GM23338 (cell line): Measurements from ENCODE around the gene SYT5. TPM values are rescaled to one million over a fixed set of nuclear protein-coding genes. Genes with fewer than 3 reads are reported as not detected.

Experiments
- ETS1 ChIP-seq: IDR thresholded peaks from 2 replicates; pipeline ENCODE4 v1.6.1; 2016; ENCODE audit warnings: antibody characterized with exemption
- REST ChIP-seq: IDR thresholded peaks from one replicate; pipeline ENCODE4 v1.6.1; 2018; ENCODE audit warnings: antibody characterized with exemption; ENCODE audit not compliant: unreplicated experiment
- STAT1 ChIP-seq: IDR thresholded peaks from one replicate; pipeline ENCODE4 v1.6.1; 2016; ENCODE audit warnings: antibody characterized with exemption; ENCODE audit not compliant: unreplicated experiment
- polyA plus RNA-seq: library from polyadenylated mRNA; unstranded; fragments of >200 nt; fragmentation: Nextera tagmentation; extraction: Ambion mirVana; gene quantifications from 2 replicates; pipeline ENCODE4 v1.2.1, GENCODE V29; 2016
- total RNA-seq: library from RNA; depleted of rRNA; stranded (reverse); fragments of >200 nt; shearing (Covaris generic); gene quantifications from 2 replicates; pipeline ENCODE4 v1.2.3, GENCODE V29; 2014
- TF ChIP-seq, protein P1 (sequence below): fragments of 250-450 bp; sonication (Bioruptor Pico); IDR thresholded peaks from 2 replicates; pipeline ENCODE4 v1.5.0; 2020; ENCODE audit warnings: mild to moderate bottlenecking, moderate library complexity

The SYT5 gene
- total and polyA plus RNA-seq, 2 experiments from 2014 or later, result 2.1 to 4.7 TPM

DNA sequence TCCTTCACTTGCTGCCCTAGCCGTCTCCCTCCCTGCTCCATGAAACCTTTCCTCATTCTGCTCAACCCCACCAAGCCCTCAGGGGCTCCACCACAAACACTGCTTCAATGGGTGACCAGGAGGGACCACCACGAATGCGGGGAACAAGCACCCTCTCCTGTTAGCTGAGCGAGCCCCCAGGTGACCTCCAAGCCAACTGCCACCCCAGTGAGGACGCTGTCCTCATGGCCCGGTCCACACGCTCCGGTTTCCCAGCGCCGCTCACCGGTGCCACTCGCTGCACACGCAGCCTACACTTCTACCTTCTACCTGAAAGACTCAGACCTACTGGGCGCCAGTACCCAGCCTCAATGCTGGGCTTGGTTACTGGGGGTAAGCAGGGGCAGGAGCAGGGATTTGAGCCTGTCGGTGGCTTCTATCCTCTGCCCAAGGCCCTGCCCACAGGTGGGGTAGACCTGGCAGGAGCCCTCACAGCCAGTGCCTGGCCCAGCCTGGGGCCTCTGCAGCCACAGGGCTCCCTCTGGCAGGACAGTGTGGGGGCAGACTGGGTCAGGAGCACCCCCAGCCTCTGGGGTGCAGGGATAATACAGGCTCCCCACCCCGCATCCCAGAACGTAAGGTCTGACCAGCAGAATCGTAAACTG is 49.2 kb upstream of the SYT5 start (continued):
- TF ChIP-seq, protein P1, sequence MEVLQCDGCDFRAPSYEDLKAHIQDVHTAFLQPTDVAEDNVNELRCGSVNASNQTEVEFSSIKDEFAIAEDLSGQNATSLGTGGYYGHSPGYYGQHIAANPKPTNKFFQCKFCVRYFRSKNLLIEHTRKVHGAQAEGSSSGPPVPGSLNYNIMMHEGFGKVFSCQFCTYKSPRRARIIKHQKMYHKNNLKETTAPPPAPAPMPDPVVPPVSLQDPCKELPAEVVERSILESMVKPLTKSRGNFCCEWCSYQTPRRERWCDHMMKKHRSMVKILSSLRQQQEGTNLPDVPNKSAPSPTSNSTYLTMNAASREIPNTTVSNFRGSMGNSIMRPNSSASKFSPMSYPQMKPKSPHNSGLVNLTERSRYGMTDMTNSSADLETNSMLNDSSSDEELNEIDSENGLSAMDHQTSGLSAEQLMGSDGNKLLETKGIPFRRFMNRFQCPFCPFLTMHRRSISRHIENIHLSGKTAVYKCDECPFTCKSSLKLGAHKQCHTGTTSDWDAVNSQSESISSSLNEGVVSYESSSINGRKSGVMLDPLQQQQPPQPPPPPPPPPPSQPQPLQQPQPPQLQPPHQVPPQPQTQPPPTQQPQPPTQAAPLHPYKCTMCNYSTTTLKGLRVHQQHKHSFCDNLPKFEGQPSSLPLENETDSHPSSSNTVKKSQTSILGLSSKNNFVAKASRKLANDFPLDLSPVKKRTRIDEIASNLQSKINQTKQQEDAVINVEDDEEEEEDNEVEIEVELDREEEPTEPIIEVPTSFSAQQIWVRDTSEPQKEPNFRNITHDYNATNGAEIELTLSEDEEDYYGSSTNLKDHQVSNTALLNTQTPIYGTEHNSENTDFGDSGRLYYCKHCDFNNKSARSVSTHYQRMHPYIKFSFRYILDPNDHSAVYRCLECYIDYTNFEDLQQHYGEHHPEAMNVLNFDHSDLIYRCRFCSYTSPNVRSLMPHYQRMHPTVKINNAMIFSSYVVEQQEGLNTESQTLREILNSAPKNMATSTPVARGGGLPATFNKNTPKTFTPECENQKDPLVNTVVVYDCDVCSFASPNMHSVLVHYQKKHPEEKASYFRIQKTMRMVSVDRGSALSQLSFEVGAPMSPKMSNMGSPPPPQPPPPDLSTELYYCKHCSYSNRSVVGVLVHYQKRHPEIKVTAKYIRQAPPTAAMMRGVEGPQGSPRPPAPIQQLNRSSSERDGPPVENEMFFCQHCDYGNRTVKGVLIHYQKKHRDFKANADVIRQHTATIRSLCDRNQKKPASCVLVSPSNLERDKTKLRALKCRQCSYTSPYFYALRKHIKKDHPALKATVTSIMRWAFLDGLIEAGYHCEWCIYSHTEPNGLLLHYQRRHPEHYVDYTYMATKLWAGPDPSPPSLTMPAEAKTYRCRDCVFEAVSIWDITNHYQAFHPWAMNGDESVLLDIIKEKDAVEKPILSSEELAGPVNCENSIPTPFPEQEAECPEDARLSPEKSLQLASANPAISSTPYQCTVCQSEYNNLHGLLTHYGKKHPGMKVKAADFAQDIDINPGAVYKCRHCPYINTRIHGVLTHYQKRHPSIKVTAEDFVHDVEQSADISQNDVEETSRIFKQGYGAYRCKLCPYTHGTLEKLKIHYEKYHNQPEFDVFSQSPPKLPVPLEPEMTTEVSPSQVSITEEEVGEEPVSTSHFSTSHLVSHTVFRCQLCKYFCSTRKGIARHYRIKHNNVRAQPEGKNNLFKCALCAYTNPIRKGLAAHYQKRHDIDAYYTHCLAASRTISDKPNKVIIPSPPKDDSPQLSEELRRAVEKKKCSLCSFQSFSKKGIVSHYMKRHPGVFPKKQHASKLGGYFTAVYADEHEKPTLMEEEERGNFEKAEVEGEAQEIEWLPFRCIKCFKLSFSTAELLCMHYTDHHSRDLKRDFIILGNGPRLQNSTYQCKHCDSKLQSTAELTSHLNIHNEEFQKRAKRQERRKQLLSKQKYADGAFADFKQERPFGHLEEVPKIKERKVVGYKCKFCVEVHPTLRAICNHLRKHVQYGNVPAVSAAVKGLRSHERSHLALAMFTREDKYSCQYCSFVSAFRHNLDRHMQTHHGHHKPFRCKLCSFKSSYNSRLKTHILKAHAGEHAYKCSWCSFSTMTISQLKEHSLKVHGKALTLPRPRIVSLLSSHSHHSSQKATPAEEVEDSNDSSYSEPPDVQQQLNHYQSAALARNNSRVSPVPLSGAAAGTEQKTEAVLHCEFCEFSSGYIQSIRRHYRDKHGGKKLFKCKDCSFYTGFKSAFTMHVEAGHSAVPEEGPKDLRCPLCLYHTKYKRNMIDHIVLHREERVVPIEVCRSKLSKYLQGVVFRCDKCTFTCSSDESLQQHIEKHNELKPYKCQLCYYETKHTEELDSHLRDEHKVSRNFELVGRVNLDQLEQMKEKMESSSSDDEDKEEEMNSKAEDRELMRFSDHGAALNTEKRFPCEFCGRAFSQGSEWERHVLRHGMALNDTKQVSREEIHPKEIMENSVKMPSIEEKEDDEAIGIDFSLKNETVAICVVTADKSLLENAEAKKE, result no peak
- TF ChIP-seq STAT1 (no peak), ETS1 (no peak), REST (no peak)
